Heart right ventricle (tissue), 16 donors: Measurements from ENCODE around the gene ZNF813. TPM values are rescaled to one million over a fixed set of nuclear protein-coding genes. Genes with fewer than 3 reads are reported as not detected.
"Not testable (repeated sequence)": the region's sequence is repeated elsewhere in the genome, so short reads cannot be mapped to it uniquely, and the experiment has no call there.

Experiments used
- ATAC-seq, 8 donors: fragments of 200-7000 bp; cut with Tn5 transposase; one replicate each; pipeline ENCODE4 v1.9.1; 2020; ENCODE audit warnings: mild to moderate bottlenecking in 8 of 8, moderate library complexity in 8 of 8, moderate number of reproducible peaks in 1 of 8
- DNase-seq, 2 donors: peaks; one replicate each; pipeline ENCODE4 v3.0.0-alpha.2; 2020
- H3K27ac ChIP-seq, 10 donors: fragments of 200-600 bp; sonication (generic) in 2 of 10; one replicate each; pipeline versions ENCODE4 v1.5.0 to v1.8.0; 2020 to 2022; ENCODE audit warnings: mild to moderate bottlenecking in 3 of 10
- H3K27me3 ChIP-seq, 7 donors: fragments of 200-600 bp; one replicate each; pipeline ENCODE4 v1.8.0; 2021 to 2022; ENCODE audit warnings: mild to moderate bottlenecking in 2 of 7
- H3K36me3 ChIP-seq, 9 donors: fragments of 200-600 bp; sonication (generic) in 1 of 9; one replicate each; pipeline versions ENCODE4 v1.5.0 to v1.8.0; 2020 to 2022; ENCODE audit warnings: mild to moderate bottlenecking in 2 of 9
- H3K4me1 ChIP-seq, 9 donors: fragments of 200-600 bp; sonication (generic) in 1 of 9; one replicate each; pipeline versions ENCODE4 v1.5.0 to v1.8.0; 2020 to 2022; ENCODE audit warnings: mild to moderate bottlenecking in 4 of 9
- H3K4me3 ChIP-seq, 10 donors: fragments of 200-600 bp; sonication (generic) in 2 of 10; one replicate each; pipeline versions ENCODE4 v1.5.0 to v1.8.0; 2020 to 2022; ENCODE audit warnings: mild to moderate bottlenecking in 7 of 10, moderate library complexity in 2 of 10
- H3K9me3 ChIP-seq, 11 donors: fragments of 200-600 bp in 10 of 11; sonication (generic) in 2 of 11; one replicate each; pipeline versions ENCODE4 v1.5.0 to v1.8.0; 2013 to 2022; ENCODE audit warnings: mild to moderate bottlenecking in 2 of 11, control low read depth in 1 of 11, moderate library complexity in 1 of 11
- CTCF ChIP-seq, 9 donors: fragments of 200-600 bp; sonication (generic) in 2 of 9; IDR thresholded peaks; one replicate each; pipeline versions ENCODE4 v1.5.0 to v1.8.0; 2021 to 2022; ENCODE audit warnings: antibody characterized with exemption in 9 of 9, mild to moderate bottlenecking in 5 of 9, moderate library complexity in 1 of 9
- WGBS, 2 donors: extraction: QIAGEN DNeasy Blood & Tissue Kit; methylation state at CpG; one replicate each; pipeline ENCODE4 v1.1.7; 2013; ENCODE audit warnings: inconsistent platforms in 1 of 2; 5-methylcytosine and 5-hydroxymethylcytosine counted together
- intact Hi-C, 10 donors: fragments of 100-400 bp; cut with DNase I; formaldehyde crosslinking; loops; one replicate each; pipeline versions ENCODE4 v1.11.1 to v1.14.2; 2022
- polyA plus RNA-seq, 2 donors: library from polyadenylated mRNA; stranded (reverse); fragments of 200-250 nt; gene quantifications; one replicate each; pipeline ENCODE4 v1.2.3, GENCODE V29; 2013
- total RNA-seq, 10 donors: library from RNA; stranded (reverse); fragmentation: NEBNext Ultra II Directional in 3 of 10; extraction: Animal tissue kit (Norgen Biotek cat#: 25700) in 3 of 10; gene quantifications; one replicate each; pipeline versions ENCODE4 v1.2.1 to v1.2.4, GENCODE V29; 2021 to 2023
- donor health status: Arrhythmogenic right ventricular cardiomyopathy.
- donor health status: ischemic (EF 13 %, LVEDD 7.1; RV severe dilation, severe dysfunction).
- donor health status: healthy with polysubstance abuse.
- donor health status: DM: no; HTN: yes; CAD: no.
- donor health status: DM: no; HTN: no; CAD: no.
- donor health status: ischemic (EF 25% LVEDD 6.9; RV normal size, moderate dysfunction).
- donor health status: ischemic (EF 25% LVEDD 5.7; RV mildly dilated, moderate dysfunction).
- donor health status: healthy.
- donor health status: DM: yes; HTN: yes; CAD: no.
- donor health status: Ischemic cardiomyopathy.
- donor health status: ischemic (EF 35%, LVEDD 5.7; RV mildly dilated, moderate dysfunction).
- donor health status: nonischemic (EF 11% LVEDD 7.7; RV severe dilation, severe dysfunction).
- donor health status: DM: yes; HTN: yes; CAD: no.
- donor health status: PGD.
- donor health status: ischemic (EF 29% LVEDD 5.4; RV normal size, mild dysfunction).
- donor health status: nonischemic (EF 23%, LVEDD 6.1; RV moderate dilation, normal function).

The ZNF813 gene
- total and polyA plus RNA-seq, 12 donors: 0.61 to 1.8 (median 1.1) TPM

DNA sequence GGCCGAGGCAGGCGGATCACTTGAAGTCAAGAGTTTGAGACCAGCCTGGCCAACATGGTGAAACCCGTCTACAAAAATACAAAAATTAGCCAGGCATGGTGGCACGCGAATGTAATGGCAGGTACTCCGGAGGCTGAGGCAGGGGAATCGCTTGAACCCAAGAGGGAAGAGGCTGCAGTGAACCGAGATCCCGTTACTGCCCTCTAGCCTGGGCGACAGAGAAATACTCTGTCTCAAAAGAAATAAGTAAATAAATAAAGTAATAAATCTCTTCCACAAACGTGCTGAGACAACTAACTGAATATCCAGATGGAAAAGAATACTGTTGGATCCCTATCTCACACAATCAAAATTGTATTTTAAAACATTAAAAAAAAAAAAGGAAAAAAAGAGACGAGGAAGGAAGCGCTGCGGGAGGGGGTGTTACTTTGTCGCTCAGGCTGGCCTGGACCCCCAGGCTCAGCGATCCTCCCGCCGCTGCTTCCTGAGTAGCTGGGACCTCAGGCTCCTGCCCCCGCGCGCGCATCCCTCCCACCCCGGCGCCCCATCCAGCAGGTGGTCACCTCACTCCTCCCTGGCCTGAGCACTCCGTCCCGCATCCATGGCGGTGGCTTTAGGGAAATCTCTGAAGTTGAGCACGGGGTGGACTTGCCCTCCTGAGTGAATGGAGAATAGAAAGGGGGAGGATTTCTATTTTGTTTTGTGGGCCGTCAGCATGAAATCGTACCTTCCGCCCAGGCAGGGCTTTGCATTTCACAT, 628 bp upstream of the ZNF813 start:
- peak overlapping the region in 7 of 10 donors; percentile 61 to 85 (median 77) for H3K27ac ChIP-seq
- H3K4me3 ChIP-seq: peak overlapping the region; percentile 52 to 98 (median 77)
- H3K9me3 ChIP-seq: peaks cover 0 to 15% (median 0%) of the 10 kb centered on the region in 11 donors
- ATAC-seq: peak in 7 of 8 donors; percentile 8 to 57 (median 26)
- H3K27me3 ChIP-seq: peaks cover 0 to 12% (median 6%) of the 10 kb centered on the region in 7 donors
- peaks cover 0 to 5% (median 0%) of the 10 kb centered on the region in 9 donors for H3K36me3 ChIP-seq
- peak in 1 of 2 donors; percentile 26 for DNase-seq
- 8% methylated on average over 31 of the region's 31 CpGs for WGBS, 2 donors
- intact Hi-C loops: loop anchor here in 4 of 10 donors (5.0 kb wide), 1 partner anchor 35 kb away; the partner anchor contains the start of gene ZNF761 (in 4 of the 4)
- H3K4me1 ChIP-seq: peaks cover 2 to 22% (median 13%) of the 10 kb centered on the region in 9 donors
- TF ChIP-seq CTCF (IDR thresholded peaks at IDR 0.05): no peak

GRCh38 chr19:53468628-53469027, 1.1 kb downstream of the ZNF813 start:
- 7 to 15% methylated on average over 8 of the region's 8 CpGs for WGBS, 2 donors
- not testable (repeated sequence) for H3K36me3 ChIP-seq, H3K9me3 ChIP-seq, ATAC-seq, DNase-seq, H3K27me3 ChIP-seq
- intact Hi-C loops: loop anchor here in 4 of 10 donors (5.0 kb wide), 1 partner anchor 36 kb away; the partner anchor contains the start of gene ZNF761 (in 4 of the 4)
- Histone ChIP-seq H3K4me3 (peak overlapping the region; percentile 52 to 98 (median 77)), H3K4me1 (peaks cover 2 to 19% (median 13%) of the 10 kb centered on the region in 9 donors), H3K27ac (peak overlapping the region in 3 of 10 donors; percentile 83 to 85 (median 83))

GRCh38 chr19:53471916-53472315, 4.4 kb downstream of the ZNF813 start:
- Histone ChIP-seq H3K4me1 (peaks cover 2 to 13% (median 9%) of the 10 kb centered on the region in 9 donors), H3K27ac (no peak overlapping the region), H3K4me3 (no peak overlapping the region), H3K36me3 (peaks cover 0 to 24% (median 0%) of the 10 kb centered on the region in 9 donors), H3K9me3 (peaks cover 0 to 21% (median 0%) of the 10 kb centered on the region in 11 donors), H3K27me3 (no peaks in the 10 kb centered on the region)
- ATAC-seq (no peak), DNase-seq (no peak)
- TF ChIP-seq CTCF (IDR thresholded peaks at IDR 0.05): no peak
- 95% methylated on average over 7 of the region's 7 CpGs for WGBS, 2 donors
- intact Hi-C loops: no loop called here

DNA sequence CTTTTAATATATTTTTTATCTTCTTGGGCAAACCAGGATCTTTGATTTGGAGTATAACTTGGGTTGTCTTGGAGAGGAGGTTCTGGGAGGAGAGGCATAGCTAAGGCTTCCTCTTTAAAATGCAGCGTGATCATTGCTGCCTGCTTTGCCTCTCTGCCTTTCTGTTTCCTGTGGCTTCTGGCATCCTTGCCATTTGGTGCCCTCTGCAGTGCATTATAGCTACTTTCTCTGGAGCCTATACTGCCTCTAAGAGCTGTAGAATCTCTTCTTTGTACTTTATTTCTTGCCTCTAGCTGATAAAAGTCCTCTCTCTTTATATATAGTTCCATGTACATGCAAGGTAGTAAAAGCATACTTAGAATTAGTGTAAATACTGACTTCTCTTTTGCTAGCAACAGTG, 7.3 kb downstream of the ZNF813 start:
- H3K4me3 ChIP-seq, H3K27ac ChIP-seq, ATAC-seq, H3K27me3 ChIP-seq, DNase-seq, H3K4me1 ChIP-seq, intact Hi-C loops: not testable (repeated sequence)
- H3K9me3 ChIP-seq: peaks cover 0 to 49% (median 6%) of the 10 kb centered on the region in 11 donors
- 68 to 74% methylated on average over 1 of the region's 1 CpG for WGBS, 2 donors
- H3K36me3 ChIP-seq: peaks cover 0 to 48% (median 13%) of the 10 kb centered on the region in 9 donors

DNA sequence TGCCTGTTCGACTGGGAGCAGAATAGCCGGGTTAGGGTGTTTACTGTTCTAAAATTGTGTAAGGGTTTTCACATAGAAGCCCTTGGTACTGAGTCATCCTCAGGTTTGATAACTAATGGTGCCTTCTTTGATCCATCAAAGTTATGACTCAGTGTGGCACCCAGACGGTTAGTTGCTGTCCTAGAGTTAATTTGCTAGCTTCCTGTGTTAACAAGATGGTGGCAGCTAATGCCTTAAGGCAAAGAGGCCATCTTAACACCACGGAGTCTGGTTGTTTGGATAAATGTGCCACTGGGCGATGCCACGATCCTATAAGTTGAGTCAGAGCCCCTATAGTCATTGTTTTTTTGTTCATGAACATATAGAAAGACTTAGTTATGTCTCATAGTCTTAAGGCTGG, 7.9 kb downstream of the ZNF813 start:
- intact Hi-C loops, H3K27ac ChIP-seq, ATAC-seq, H3K27me3 ChIP-seq, H3K4me1 ChIP-seq, H3K4me3 ChIP-seq, DNase-seq: not testable (repeated sequence)
- WGBS, 2 donors: 85 to 87% methylated on average over 6 of the region's 6 CpGs
- H3K36me3 ChIP-seq: peaks cover 0 to 51% (median 13%) of the 10 kb centered on the region in 9 donors
- peaks cover 0 to 56% (median 12%) of the 10 kb centered on the region in 11 donors for H3K9me3 ChIP-seq

DNA sequence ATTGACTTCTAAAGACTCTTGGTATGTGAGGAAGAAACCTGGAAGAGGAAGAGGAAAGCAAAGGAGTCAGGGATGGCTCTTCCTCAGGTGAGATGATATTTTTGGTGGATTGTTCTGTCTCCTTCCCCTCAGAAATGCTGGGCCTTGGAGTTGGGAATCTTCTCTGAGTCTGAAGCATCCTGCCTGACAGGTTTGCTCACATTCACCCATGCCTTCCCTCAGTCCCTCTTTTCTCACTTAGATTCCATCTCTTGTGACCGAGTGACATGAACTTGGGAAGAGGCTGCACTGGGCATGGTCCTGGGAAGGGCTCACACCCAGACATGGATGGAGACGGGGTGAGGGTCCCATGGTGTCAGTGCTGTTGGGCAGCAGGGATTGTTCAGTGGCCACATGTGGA, 16.2 kb downstream of the ZNF813 start:
- ATAC-seq, H3K4me3 ChIP-seq, H3K27ac ChIP-seq, DNase-seq, H3K4me1 ChIP-seq, H3K27me3 ChIP-seq, intact Hi-C loops: not testable (repeated sequence)
- Histone ChIP-seq H3K9me3 (peaks cover 0 to 90% (median 29%) of the 10 kb centered on the region in 11 donors), H3K36me3 (peaks cover 0 to 74% (median 25%) of the 10 kb centered on the region in 9 donors)
- WGBS, 2 donors: 89 to 92% methylated on average over 2 of the region's 2 CpGs
